Stimulated activated CD8-positive, alpha-beta memory T cell treated with anti-CD3 and anti-CD28 coated beads, Interleukin-15, amount 100 ng/mL, for 1 hour (primary cell): Measurements from ENCODE around the gene NABP1.

Experiments
- DNase-seq: peaks from one replicate; pipeline ENCODE4 v3.0.0-alpha.2; 2020; ENCODE audit warnings: low read depth

The NABP1 gene

GRCh38 chr2:191707542-191707941 is 29.6 kb downstream of the NABP1 start:
- no peak for DNase-seq

- no peak for DNase-seq
Observed at GRCh38 chr2:191710411-191710900, 32.5 kb downstream of the NABP1 start.

GRCh38 chr2:191711621-191712020 is 33.7 kb downstream of the NABP1 start:
- DNase-seq = no peak

GRCh38 chr2:191713837-191714236 is 35.9 kb downstream of the NABP1 start:
- no peak for DNase-seq

GRCh38 chr2:191714925-191715324 is 37.0 kb downstream of the NABP1 start:
- DNase-seq = no peak

- no peak for DNase-seq
Observed at GRCh38 chr2:191715471-191715870, 37.5 kb downstream of the NABP1 start.

GRCh38 chr2:191719261-191719660 is 41.3 kb downstream of the NABP1 start:
- DNase-seq = no peak

- DNase-seq = no peak
Observed at GRCh38 chr2:191719938-191720337, 42.0 kb downstream of the NABP1 start.

GRCh38 chr2:191721331-191721730 is 43.4 kb downstream of the NABP1 start:
- no peak for DNase-seq

- no peak for DNase-seq
Observed at GRCh38 chr2:191724015-191724414, 46.1 kb downstream of the NABP1 start.

GRCh38 chr2:191728750-191729624 is 51.1 kb downstream of the NABP1 start:
- no peak for DNase-seq

GRCh38 chr2:191730263-191730662 is 52.3 kb downstream of the NABP1 start:
- DNase-seq = no peak
